K562 (cell line): ENCODE measurements around the gene TMEM138. TPM values are rescaled to one million over a fixed set of nuclear protein-coding genes. Genes with fewer than 3 reads are reported as not detected.

Source experiments
- CXXC5 ChIP-seq: fragments of 250-450 bp; sonication (Bioruptor Pico); IDR thresholded peaks from 2 replicates; pipeline ENCODE4 v1.8.0; 2022; ENCODE audit warnings: inconsistent platforms, mild to moderate bottlenecking, moderate library complexity
- HCFC1 ChIP-seq: IDR thresholded peaks from 2 replicates; pipeline ENCODE4 v1.6.1; 2012; ENCODE audit warnings: low read depth, low read length, improper control_type of control experiment
- HMGN3 ChIP-seq: IDR thresholded peaks from 2 replicates; pipeline ENCODE4 v1.6.1; 2011; ENCODE audit warnings: borderline replicate concordance, low read depth, mild to moderate bottlenecking, mixed read lengths, low read length; ENCODE audit not compliant: insufficient read length; ENCODE audit errors: extremely low read depth
- POLR2A ChIP-seq: fragments of 450-650 bp; conservative IDR thresholded peaks from 2 replicates; pipeline ENCODE4 v1.6.1; 2016
- SMAD4 ChIP-seq: fragments of 250-450 bp; sonication (Bioruptor Pico); conservative IDR thresholded peaks from 2 replicates; pipeline ENCODE4 v1.8.0; 2021; ENCODE audit warnings: inconsistent platforms, mild to moderate bottlenecking, moderate library complexity
- SOX6 ChIP-seq: fragments of 450-650 bp; IDR thresholded peaks from 2 replicates; pipeline ENCODE4 v1.6.1; 2014; ENCODE audit warnings: mild to moderate bottlenecking
- TBP ChIP-seq: optimal IDR thresholded peaks from 2 replicates; pipeline ENCODE3; 2011; ENCODE audit warnings: low read depth, low read length, improper control_type of control experiment
- polyA plus RNA-seq, 8 experiments: library from polyadenylated mRNA; depleted of rRNA in 4 of 8; stranded (reverse) in 5 of 8; unstranded in 3 of 8; fragments of >200 nt; fragmentation: Nextera tagmentation in 2 of 8; fragmentation: Illumina TruSeq in 1 of 8; extraction: Ambion mirVana in 2 of 8; extraction: Trizol in 1 of 8; gene quantifications; 2 replicates each; pipeline versions ENCODE4 v1.2.1 to v1.2.3, GENCODE V29; 2011 to 2014; ENCODE audit warnings: inconsistent platforms in 1 of 8, missing spikeins in 1 of 8
- total RNA-seq, 7 experiments: library from RNA; depleted of rRNA in 6 of 7; stranded (reverse); fragments of >200 nt in 6 of 7; fragmentation: Illumina TruSeq in 2 of 7; extraction: Trizol in 2 of 7; gene quantifications; 2 replicates each; pipeline versions ENCODE4 v1.2.1 to v1.2.3, GENCODE V29; 2011 to 2021; ENCODE audit warnings: low replicate concordance in 1 of 7
- TF ChIP-seq, protein P1 (sequence below), 2 experiments: fragments of 450-650 bp in 1 of 2; sonication (generic) in 1 of 2; formaldehyde crosslinking; conservative IDR thresholded peaks; 2 replicates each; pipeline versions ENCODE4 v1.4.0 to v1.8.1; 2020 to 2022; ENCODE audit warnings: mild to moderate bottlenecking in 1 of 2, missing genetic modification reagents in 1 of 2
- TF ChIP-seq, protein P2 (sequence below), 2 experiments: fragments of 450-650 bp; conservative IDR thresholded peaks; 2 replicates each; pipeline ENCODE4 v1.6.1; 2017; ENCODE audit warnings: mild to moderate bottlenecking in 2 of 2, moderate library complexity in 2 of 2
- TF ChIP-seq, protein P3 (sequence below): fragments of 450-650 bp; IDR thresholded peaks from 2 replicates; pipeline ENCODE4 v1.6.1; 2016
- TF ChIP-seq, protein P4 (sequence below): fragments of 250-450 bp; sonication (Bioruptor Pico); IDR thresholded peaks from 2 replicates; pipeline ENCODE4 v1.5.0; 2020; ENCODE audit warnings: mild to moderate bottlenecking, borderline replicate concordance
- TF ChIP-seq, protein P5 (sequence below): sonication (generic); IDR thresholded peaks from 2 replicates; pipeline ENCODE4 v1.6.1; 2016
- TF ChIP-seq, protein P6 (sequence below): sonication (generic); formaldehyde crosslinking; IDR thresholded peaks from 2 replicates; pipeline ENCODE4 v1.8.1; 2023; ENCODE audit warnings: missing genetic modification reagents, mild to moderate bottlenecking, borderline replicate concordance

TMEM138 gene
- total and polyA plus RNA-seq, 9 of the 15 experiments (the other 6 are each of a cell fraction or from before 2014, with no cell fraction given), result 23.2 to 168 (median 63.1) TPM

DNA sequence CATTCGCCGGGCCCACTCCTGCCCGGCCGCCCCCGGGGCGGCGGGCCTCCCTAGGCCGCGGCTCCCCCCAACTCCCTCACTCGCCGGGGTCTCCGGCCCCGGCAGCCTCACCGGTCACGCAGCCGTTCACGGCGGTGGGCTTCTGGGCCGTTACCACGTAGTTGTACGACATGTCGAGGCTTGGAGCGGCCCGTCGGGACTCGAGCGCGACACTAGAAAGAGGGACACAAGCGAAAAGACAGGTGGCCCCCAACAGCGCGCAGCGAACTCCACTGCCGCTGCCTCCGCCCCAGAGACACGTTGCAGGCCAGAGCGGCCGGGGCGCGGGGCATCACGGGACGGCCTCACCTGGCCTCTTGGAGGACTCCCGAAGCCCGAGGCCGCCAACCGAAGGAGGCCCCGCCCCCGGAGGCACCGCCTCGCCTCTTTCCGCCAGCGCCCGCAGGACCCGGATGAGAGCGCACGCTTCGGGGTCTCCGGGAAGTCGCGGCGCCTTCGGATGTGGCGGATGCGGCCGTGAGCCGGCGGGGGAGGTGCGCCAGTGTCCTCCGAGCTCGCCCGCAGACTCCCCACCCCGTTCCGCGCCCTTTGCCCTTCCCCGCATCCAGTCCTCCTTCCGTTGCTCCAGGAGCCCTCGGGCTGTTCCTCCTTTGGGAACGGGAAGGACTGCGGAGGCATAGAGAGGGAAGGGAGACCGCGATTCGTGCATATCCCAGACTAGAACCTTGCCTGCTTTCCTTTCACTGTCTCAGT, 29.2 kb upstream of the TMEM138 start, which contains the start of the genes DDB1 and TKFC (continued):
- peak; percentile 13; the same call in 1 of the 2 replicates for TF ChIP-seq SMAD4
- peak; percentile 62 for TF ChIP-seq SOX6
- TF ChIP-seq, protein P1, sequence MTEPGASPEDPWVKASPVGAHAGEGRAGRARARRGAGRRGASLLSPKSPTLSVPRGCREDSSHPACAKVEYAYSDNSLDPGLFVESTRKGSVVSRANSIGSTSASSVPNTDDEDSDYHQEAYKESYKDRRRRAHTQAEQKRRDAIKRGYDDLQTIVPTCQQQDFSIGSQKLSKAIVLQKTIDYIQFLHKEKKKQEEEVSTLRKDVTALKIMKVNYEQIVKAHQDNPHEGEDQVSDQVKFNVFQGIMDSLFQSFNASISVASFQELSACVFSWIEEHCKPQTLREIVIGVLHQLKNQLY (CRISPR knock-in tag; conservative IDR thresholded peaks at IDR 0.05), result no peak
- TF ChIP-seq, protein P2, sequence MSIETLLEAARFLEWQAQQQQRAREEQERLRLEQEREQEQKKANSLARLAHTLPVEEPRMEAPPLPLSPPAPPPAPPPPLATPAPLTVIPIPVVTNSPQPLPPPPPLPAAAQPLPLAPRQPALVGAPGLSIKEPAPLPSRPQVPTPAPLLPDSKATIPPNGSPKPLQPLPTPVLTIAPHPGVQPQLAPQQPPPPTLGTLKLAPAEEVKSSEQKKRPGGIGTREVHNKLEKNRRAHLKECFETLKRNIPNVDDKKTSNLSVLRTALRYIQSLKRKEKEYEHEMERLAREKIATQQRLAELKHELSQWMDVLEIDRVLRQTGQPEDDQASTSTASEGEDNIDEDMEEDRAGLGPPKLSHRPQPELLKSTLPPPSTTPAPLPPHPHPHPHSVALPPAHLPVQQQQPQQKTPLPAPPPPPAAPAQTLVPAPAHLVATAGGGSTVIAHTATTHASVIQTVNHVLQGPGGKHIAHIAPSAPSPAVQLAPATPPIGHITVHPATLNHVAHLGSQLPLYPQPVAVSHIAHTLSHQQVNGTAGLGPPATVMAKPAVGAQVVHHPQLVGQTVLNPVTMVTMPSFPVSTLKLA (conservative IDR thresholded peaks at IDR 0.05), result peak; percentile 80 to 91
- TF ChIP-seq HMGN3, result peak; percentile 86
- peak; percentile 83 for TF ChIP-seq CXXC5 (CRISPR knock-in tag)
- TF ChIP-seq, protein P3, sequence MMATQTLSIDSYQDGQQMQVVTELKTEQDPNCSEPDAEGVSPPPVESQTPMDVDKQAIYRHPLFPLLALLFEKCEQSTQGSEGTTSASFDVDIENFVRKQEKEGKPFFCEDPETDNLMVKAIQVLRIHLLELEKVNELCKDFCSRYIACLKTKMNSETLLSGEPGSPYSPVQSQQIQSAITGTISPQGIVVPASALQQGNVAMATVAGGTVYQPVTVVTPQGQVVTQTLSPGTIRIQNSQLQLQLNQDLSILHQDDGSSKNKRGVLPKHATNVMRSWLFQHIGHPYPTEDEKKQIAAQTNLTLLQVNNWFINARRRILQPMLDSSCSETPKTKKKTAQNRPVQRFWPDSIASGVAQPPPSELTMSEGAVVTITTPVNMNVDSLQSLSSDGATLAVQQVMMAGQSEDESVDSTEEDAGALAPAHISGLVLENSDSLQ, result 0 out of 2 replicates have a peak, but pooled peaks have one; percentile 42
- TF ChIP-seq POLR2A, result peak; percentile 92
- TF ChIP-seq, protein P4, sequence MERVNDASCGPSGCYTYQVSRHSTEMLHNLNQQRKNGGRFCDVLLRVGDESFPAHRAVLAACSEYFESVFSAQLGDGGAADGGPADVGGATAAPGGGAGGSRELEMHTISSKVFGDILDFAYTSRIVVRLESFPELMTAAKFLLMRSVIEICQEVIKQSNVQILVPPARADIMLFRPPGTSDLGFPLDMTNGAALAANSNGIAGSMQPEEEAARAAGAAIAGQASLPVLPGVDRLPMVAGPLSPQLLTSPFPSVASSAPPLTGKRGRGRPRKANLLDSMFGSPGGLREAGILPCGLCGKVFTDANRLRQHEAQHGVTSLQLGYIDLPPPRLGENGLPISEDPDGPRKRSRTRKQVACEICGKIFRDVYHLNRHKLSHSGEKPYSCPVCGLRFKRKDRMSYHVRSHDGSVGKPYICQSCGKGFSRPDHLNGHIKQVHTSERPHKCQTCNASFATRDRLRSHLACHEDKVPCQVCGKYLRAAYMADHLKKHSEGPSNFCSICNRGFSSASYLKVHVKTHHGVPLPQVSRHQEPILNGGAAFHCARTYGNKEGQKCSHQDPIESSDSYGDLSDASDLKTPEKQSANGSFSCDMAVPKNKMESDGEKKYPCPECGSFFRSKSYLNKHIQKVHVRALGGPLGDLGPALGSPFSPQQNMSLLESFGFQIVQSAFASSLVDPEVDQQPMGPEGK, result no peak
- TF ChIP-seq, protein P5, sequence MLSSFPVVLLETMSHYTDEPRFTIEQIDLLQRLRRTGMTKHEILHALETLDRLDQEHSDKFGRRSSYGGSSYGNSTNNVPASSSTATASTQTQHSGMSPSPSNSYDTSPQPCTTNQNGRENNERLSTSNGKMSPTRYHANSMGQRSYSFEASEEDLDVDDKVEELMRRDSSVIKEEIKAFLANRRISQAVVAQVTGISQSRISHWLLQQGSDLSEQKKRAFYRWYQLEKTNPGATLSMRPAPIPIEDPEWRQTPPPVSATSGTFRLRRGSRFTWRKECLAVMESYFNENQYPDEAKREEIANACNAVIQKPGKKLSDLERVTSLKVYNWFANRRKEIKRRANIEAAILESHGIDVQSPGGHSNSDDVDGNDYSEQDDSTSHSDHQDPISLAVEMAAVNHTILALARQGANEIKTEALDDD, result no peak
- TF ChIP-seq, protein P6, sequence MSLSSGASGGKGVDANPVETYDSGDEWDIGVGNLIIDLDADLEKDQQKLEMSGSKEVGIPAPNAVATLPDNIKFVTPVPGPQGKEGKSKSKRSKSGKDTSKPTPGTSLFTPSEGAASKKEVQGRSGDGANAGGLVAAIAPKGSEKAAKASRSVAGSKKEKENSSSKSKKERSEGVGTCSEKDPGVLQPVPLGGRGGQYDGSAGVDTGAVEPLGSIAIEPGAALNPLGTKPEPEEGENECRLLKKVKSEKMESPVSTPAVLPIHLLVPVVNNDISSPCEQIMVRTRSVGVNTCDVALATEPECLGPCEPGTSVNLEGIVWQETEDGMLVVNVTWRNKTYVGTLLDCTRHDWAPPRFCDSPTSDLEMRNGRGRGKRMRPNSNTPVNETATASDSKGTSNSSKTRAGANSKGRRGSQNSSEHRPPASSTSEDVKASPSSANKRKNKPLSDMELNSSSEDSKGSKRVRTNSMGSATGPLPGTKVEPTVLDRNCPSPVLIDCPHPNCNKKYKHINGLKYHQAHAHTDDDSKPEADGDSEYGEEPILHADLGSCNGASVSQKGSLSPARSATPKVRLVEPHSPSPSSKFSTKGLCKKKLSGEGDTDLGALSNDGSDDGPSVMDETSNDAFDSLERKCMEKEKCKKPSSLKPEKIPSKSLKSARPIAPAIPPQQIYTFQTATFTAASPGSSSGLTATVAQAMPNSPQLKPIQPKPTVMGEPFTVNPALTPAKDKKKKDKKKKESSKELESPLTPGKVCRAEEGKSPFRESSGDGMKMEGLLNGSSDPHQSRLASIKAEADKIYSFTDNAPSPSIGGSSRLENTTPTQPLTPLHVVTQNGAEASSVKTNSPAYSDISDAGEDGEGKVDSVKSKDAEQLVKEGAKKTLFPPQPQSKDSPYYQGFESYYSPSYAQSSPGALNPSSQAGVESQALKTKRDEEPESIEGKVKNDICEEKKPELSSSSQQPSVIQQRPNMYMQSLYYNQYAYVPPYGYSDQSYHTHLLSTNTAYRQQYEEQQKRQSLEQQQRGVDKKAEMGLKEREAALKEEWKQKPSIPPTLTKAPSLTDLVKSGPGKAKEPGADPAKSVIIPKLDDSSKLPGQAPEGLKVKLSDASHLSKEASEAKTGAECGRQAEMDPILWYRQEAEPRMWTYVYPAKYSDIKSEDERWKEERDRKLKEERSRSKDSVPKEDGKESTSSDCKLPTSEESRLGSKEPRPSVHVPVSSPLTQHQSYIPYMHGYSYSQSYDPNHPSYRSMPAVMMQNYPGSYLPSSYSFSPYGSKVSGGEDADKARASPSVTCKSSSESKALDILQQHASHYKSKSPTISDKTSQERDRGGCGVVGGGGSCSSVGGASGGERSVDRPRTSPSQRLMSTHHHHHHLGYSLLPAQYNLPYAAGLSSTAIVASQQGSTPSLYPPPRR (CRISPR knock-in tag), result peak; percentile 94; the same call in 1 of the 2 replicates
- TF ChIP-seq HCFC1, result peak; percentile 77
- peak; percentile 85 for TF ChIP-seq TBP
